ENCODE results near the gene ANKRD30B.
"Not testable (repeated sequence)": the region's sequence is repeated elsewhere in the genome, so short reads cannot be mapped to it uniquely, and the experiment has no call there.

- TF ChIP-seq, protein P1, sequence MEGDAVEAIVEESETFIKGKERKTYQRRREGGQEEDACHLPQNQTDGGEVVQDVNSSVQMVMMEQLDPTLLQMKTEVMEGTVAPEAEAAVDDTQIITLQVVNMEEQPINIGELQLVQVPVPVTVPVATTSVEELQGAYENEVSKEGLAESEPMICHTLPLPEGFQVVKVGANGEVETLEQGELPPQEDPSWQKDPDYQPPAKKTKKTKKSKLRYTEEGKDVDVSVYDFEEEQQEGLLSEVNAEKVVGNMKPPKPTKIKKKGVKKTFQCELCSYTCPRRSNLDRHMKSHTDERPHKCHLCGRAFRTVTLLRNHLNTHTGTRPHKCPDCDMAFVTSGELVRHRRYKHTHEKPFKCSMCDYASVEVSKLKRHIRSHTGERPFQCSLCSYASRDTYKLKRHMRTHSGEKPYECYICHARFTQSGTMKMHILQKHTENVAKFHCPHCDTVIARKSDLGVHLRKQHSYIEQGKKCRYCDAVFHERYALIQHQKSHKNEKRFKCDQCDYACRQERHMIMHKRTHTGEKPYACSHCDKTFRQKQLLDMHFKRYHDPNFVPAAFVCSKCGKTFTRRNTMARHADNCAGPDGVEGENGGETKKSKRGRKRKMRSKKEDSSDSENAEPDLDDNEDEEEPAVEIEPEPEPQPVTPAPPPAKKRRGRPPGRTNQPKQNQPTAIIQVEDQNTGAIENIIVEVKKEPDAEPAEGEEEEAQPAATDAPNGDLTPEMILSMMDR (IDR thresholded peaks at IDR 0.05; ENCODE audit: insufficient read depth, low read depth, low read length): not testable (repeated sequence)
- not testable (repeated sequence) for TF ChIP-seq EZH2 (IDR thresholded peaks at IDR 0.05; ENCODE audit: insufficient read depth, low read length)
Measured at GRCh38 chr18:14739056-14739455, 8.9 kb upstream of the ANKRD30B start.

Data from astrocyte (in vitro differentiated cells and primary cell).